Osteoblast (primary cell): ENCODE measurements around the gene TTLL3. TPM values are rescaled to one million over a fixed set of nuclear protein-coding genes. Genes with fewer than 3 reads are reported as not detected.

Source experiments
- DNase-seq: peaks from one replicate; pipeline ENCODE4 v3.0.0; 2011; ENCODE audit warnings: low spot score, mixed read lengths; ENCODE audit not compliant: insufficient read length; ENCODE audit errors: missing footprints
- H2AFZ ChIP-seq: 2 replicates; pipeline ENCODE4 v1.6.0; 2011; ENCODE audit warnings: mild to moderate bottlenecking, low read length
- H3K27ac ChIP-seq: 2 replicates; pipeline ENCODE4 v1.5.1; 2011; ENCODE audit warnings: mild to moderate bottlenecking, low read depth, low read length, moderate library complexity
- H3K27me3 ChIP-seq: 2 replicates; pipeline ENCODE4 v1.6.0; 2012; ENCODE audit warnings: mild to moderate bottlenecking, control low read depth, inconsistent platforms, low read length, moderate library complexity; ENCODE audit not compliant: insufficient read depth
- H3K36me3 ChIP-seq: 2 replicates; pipeline ENCODE4 v1.5.1; 2011; ENCODE audit warnings: mild to moderate bottlenecking, low read length, control low read depth, moderate library complexity; ENCODE audit not compliant: insufficient read depth
- H3K4me1 ChIP-seq: 2 replicates; pipeline ENCODE4 v1.5.1; 2011; ENCODE audit warnings: mild to moderate bottlenecking, low read length, control low read depth, moderate library complexity; ENCODE audit not compliant: insufficient read depth
- H3K4me2 ChIP-seq: 2 replicates; pipeline ENCODE4 v1.6.0; 2011; ENCODE audit warnings: mild to moderate bottlenecking, low read length; ENCODE audit not compliant: insufficient read depth
- H3K4me3 ChIP-seq: fragments of 200-600 bp; sonication (generic); 3 replicates; pipeline ENCODE4 v1.5.1; 2012; ENCODE audit warnings: mild to moderate bottlenecking, low read length, inconsistent platforms; ENCODE audit not compliant: insufficient read depth
- H3K79me2 ChIP-seq: 2 replicates; pipeline ENCODE4 v1.6.0; 2012; ENCODE audit warnings: mild to moderate bottlenecking, low read length, control low read depth, inconsistent platforms; ENCODE audit not compliant: insufficient read depth
- H3K9me3 ChIP-seq: 2 replicates; pipeline ENCODE4 v1.5.1; 2011; ENCODE audit warnings: low read depth, low read length, control low read depth
- H4K20me1 ChIP-seq: 2 replicates; pipeline ENCODE4 v1.6.0; 2012; ENCODE audit warnings: mild to moderate bottlenecking, low read length, control low read depth; ENCODE audit not compliant: insufficient read depth
- CTCF ChIP-seq: IDR thresholded peaks from 2 replicates; pipeline ENCODE4 v1.5.1; 2011; ENCODE audit warnings: mild to moderate bottlenecking, low read depth, low read length, moderate library complexity; ENCODE audit errors: extremely low read depth
- total RNA-seq: library from RNA; depleted of rRNA; stranded (reverse); fragments of >200 nt; gene quantifications from 2 replicates; pipeline ENCODE4 v1.2.3, GENCODE V29; 2012

The TTLL3 gene
- total RNA-seq, 1 donor: 31.1 TPM

DNA sequence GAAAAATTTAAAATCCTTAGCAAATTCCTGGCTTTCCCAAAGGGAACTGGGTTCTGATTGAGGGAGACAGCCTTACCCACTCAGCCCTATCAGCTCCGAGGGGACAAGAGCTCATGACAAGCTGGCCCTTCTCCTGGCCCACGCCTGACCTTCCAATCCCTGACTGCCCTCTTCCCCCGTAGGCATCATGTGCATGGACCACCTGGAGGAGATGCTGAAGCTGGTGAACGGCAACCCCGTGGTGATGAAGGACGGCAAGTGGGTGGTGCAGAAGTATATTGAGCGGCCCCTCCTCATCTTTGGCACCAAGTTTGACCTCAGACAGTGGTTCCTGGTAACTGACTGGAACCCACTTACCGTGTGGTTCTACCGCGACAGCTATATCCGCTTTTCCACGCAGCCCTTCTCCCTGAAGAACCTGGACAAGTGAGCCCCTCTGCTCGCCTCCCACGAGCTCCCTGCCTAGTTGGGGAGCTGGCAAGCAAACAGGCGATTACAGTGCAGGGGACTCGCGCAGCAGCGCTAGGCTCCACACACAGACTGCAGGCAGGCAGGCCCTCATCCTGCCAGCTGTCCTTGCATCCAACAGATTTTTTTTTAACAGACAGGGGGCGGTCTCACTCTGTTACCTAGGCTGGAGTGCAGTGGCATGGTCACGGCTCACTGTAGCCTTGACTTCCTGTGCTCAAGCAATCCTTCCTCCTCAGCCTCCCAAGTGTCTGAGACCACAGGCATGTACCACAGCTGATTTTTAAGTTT lies 16.9 kb downstream of the TTLL3 start:
- Histone ChIP-seq H3K27me3 (no peaks in the 10 kb centered on the region), H3K36me3 (peaks cover 32% of the 10 kb centered on the region), H3K9me3 (no peaks in the 10 kb centered on the region), H3K79me2 (no peaks in the 10 kb centered on the region), H3K4me1 (no peaks in the 10 kb centered on the region), H3K4me2 (no peak overlapping the region), H3K27ac (no peak overlapping the region), H2AFZ (no peak overlapping the region), H3K4me3 (no peak overlapping the region), H4K20me1 (no peaks in the 10 kb centered on the region)
- DNase-seq: peak; percentile 86
- no peak for TF ChIP-seq CTCF

DNA sequence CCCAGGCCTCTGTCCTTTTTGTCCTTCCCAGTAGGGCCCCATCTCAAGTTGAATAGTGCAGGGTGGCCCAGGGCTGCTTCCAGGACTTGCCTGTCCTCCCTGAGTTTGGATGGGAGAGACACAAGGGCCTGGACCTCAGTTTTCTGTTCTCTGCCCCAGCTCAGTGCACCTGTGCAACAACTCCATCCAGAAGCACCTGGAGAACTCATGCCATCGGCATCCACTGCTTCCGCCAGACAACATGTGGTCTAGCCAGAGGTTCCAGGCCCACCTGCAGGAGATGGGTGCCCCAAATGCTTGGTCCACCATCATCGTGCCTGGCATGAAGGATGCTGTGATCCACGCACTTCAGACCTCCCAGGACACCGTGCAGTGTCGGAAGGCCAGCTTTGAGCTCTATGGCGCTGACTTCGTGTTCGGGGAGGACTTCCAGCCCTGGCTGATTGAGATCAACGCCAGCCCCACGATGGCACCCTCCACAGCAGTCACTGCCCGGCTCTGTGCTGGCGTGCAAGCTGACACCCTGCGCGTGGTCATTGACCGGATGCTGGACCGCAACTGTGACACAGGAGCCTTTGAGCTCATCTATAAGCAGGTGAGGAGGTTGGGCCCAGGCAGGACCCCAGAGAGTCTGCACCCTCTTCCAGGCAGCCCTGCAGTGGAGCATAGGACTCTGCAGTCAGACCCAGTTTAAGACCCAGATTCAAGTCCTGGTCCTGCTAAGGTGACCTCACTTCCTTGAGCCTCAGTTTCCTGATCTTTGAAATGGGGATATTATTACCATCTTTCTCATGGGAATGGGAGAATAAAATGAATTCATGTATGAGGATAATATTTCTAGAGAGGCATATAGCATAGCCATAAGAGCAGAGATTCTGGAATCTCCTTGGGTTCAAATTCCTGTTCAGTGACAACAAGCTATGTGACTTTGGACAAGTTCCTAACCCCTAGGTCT lies 19.0 kb downstream of the TTLL3 start:
- H3K27me3 ChIP-seq: no peaks in the 10 kb centered on the region
- H4K20me1 ChIP-seq: no peaks in the 10 kb centered on the region
- no peak overlapping the region for H3K27ac ChIP-seq
- no peaks in the 10 kb centered on the region for H3K9me3 ChIP-seq
- no peak overlapping the region for H2AFZ ChIP-seq
- H3K79me2 ChIP-seq: no peaks in the 10 kb centered on the region
- H3K36me3 ChIP-seq: peaks cover 37% of the 10 kb centered on the region
- H3K4me1 ChIP-seq: no peaks in the 10 kb centered on the region
- H3K4me3 ChIP-seq: no peak overlapping the region
- no peak for TF ChIP-seq CTCF
- no peak overlapping the region for H3K4me2 ChIP-seq
- peak; percentile 71 for DNase-seq

- H3K4me1 ChIP-seq: no peaks in the 10 kb centered on the region
- H3K9me3 ChIP-seq: no peaks in the 10 kb centered on the region
- no peak overlapping the region for H2AFZ ChIP-seq
- H3K36me3 ChIP-seq: peaks cover 52% of the 10 kb centered on the region
- H3K27me3 ChIP-seq: no peaks in the 10 kb centered on the region
- no peak overlapping the region for H3K4me2 ChIP-seq
- H3K79me2 ChIP-seq: no peaks in the 10 kb centered on the region
- no peak overlapping the region for H3K4me3 ChIP-seq
- H3K27ac ChIP-seq: no peak overlapping the region
- no peak for TF ChIP-seq CTCF
- no peaks in the 10 kb centered on the region for H4K20me1 ChIP-seq
- DNase-seq: no peak
Measured at GRCh38 chr3:9831253-9831652, 21.2 kb downstream of the TTLL3 start.

GRCh38 chr3:9833078-9833477 lies 23.0 kb downstream of the TTLL3 start:
- H3K27me3 ChIP-seq: no peaks in the 10 kb centered on the region
- TF ChIP-seq CTCF: no peak
- peaks cover 49% of the 10 kb centered on the region for H3K36me3 ChIP-seq
- no peak overlapping the region for H3K4me3 ChIP-seq
- H3K4me1 ChIP-seq: no peaks in the 10 kb centered on the region
- H3K79me2 ChIP-seq: no peaks in the 10 kb centered on the region
- peak; percentile 35 for DNase-seq
- no peaks in the 10 kb centered on the region for H3K9me3 ChIP-seq
- H2AFZ ChIP-seq: no peak overlapping the region
- no peaks in the 10 kb centered on the region for H4K20me1 ChIP-seq
- H3K4me2 ChIP-seq: no peak overlapping the region
- H3K27ac ChIP-seq: no peak overlapping the region
